Neural progenitor cell (in vitro differentiated cells): ENCODE data around the gene ERFL. TPM values are rescaled to one million over a fixed set of nuclear protein-coding genes. Genes with fewer than 3 reads are reported as not detected.

Experiments
- DNase-seq: peaks from one replicate; pipeline ENCODE4 v3.0.0-alpha.2; 2016; ENCODE audit warnings: low spot score
- H2AFZ ChIP-seq: fragments of 200-600 bp; sonication (generic); replicated peaks from 2 replicates; pipeline ENCODE4 v1.6.1; 2016; ENCODE audit warnings: antibody characterized with exemption
- H3F3A ChIP-seq: fragments of 200-600 bp; sonication (generic); 2 replicates; pipeline ENCODE4 v1.6.1; 2016; ENCODE audit warnings: antibody characterized with exemption, low read depth
- H3K27ac ChIP-seq: fragments of 200-600 bp; sonication (generic); 2 replicates; pipeline ENCODE4 v1.5.1; 2016; ENCODE audit warnings: mild to moderate bottlenecking
- H3K27me3 ChIP-seq: fragments of 200-600 bp; sonication (generic); 2 replicates; pipeline ENCODE4 v1.6.1; 2016; ENCODE audit warnings: mild to moderate bottlenecking, moderate library complexity
- H3K36me3 ChIP-seq: fragments of 200-600 bp; sonication (generic); 2 replicates; pipeline ENCODE4 v1.5.1; 2016
- H3K4me1 ChIP-seq: fragments of 200-600 bp; sonication (generic); 2 replicates; pipeline ENCODE4 v1.6.1; 2016; ENCODE audit warnings: mixed run types
- H3K4me2 ChIP-seq: fragments of 200-600 bp; sonication (generic); 2 replicates; pipeline ENCODE4 v1.6.1; 2016
- H3K4me3 ChIP-seq: fragments of 200-600 bp; sonication (generic); 2 replicates; pipeline ENCODE4 v1.5.1; 2016
- H3K79me2 ChIP-seq: fragments of 200-600 bp; sonication (generic); 2 replicates; pipeline ENCODE4 v1.6.1; 2016; ENCODE audit warnings: low read depth
- H3K9ac ChIP-seq: fragments of 200-600 bp; sonication (generic); 2 replicates; pipeline ENCODE4 v1.6.1; 2016
- H3K9me3 ChIP-seq: fragments of 200-600 bp; sonication (generic); 2 replicates; pipeline ENCODE4 v1.5.1; 2016; ENCODE audit warnings: low read depth
- H4K20me1 ChIP-seq: fragments of 200-600 bp; sonication (generic); 2 replicates; pipeline ENCODE4 v1.6.1; 2016; ENCODE audit warnings: low read depth
- H3K27ac Mint-ChIP-seq: 3 replicates; pipeline ENCODE4 v1.8.0; 2021; ENCODE audit warnings: mixed read lengths
- H3K27me3 Mint-ChIP-seq: 2 replicates; pipeline ENCODE4 v1.8.0; 2022; ENCODE audit warnings: low read depth, mild to moderate bottlenecking, inconsistent platforms, moderate library complexity, mixed read lengths; ENCODE audit not compliant: insufficient read depth
- H3K36me3 Mint-ChIP-seq: 3 replicates; pipeline ENCODE4 v1.8.0; 2021; ENCODE audit warnings: mixed read lengths
- H3K4me1 Mint-ChIP-seq: 3 replicates; pipeline ENCODE4 v1.8.0; 2021; ENCODE audit warnings: mixed read lengths
- H3K4me3 Mint-ChIP-seq: 3 replicates; pipeline ENCODE4 v1.8.0; 2021; ENCODE audit warnings: mild to moderate bottlenecking, moderate library complexity, mixed read lengths
- H3K9me3 Mint-ChIP-seq: 3 replicates; pipeline ENCODE4 v1.8.0; 2020; ENCODE audit warnings: mixed read lengths
- CTCF ChIP-seq: fragments of 200-600 bp; sonication (generic); IDR thresholded peaks from 2 replicates; pipeline ENCODE4 v1.5.1; 2017; ENCODE audit warnings: antibody characterized with exemption, mild to moderate bottlenecking
- EZH2 ChIP-seq: fragments of 200-600 bp; sonication (generic); IDR thresholded peaks from 2 replicates; pipeline ENCODE4 v1.6.1; 2017; ENCODE audit warnings: antibody characterized with exemption, mild to moderate bottlenecking, moderate library complexity
- EZH2phosphoT487 ChIP-seq: fragments of 200-600 bp; sonication (generic); IDR thresholded peaks from 2 replicates; pipeline ENCODE4 v1.6.1; 2017; ENCODE audit warnings: antibody characterized with exemption
- total RNA-seq: library from RNA; depleted of rRNA; stranded (reverse); fragments of >200 nt; gene quantifications from 2 replicates; pipeline ENCODE4 v1.2.3, GENCODE V29; 2015; ENCODE audit warnings: low replicate concordance

Gene ERFL
- total RNA-seq, 1 donor from 2014 or later, result 0.65 TPM

GRCh38 chr19:41895745-41896580 lies 32.3 kb downstream of the ERFL start:
- no peaks in the 10 kb centered on the region for H3K27me3 ChIP-seq
- H3K4me3 Mint-ChIP-seq, result no peak overlapping the region
- DNase-seq, result peak; percentile 22
- no peaks in the 10 kb centered on the region for H3F3A ChIP-seq
- H3K27me3 Mint-ChIP-seq, result peaks cover 4% of the 10 kb centered on the region
- H3K9ac ChIP-seq, result no peak overlapping the region
- no peaks in the 10 kb centered on the region for H4K20me1 ChIP-seq
- no peaks in the 10 kb centered on the region for H3K9me3 ChIP-seq
- H3K36me3 Mint-ChIP-seq, result peaks cover 5% of the 10 kb centered on the region
- no peak overlapping the region for H2AFZ ChIP-seq
- no peak overlapping the region for H3K27ac ChIP-seq
- no peaks in the 10 kb centered on the region for H3K9me3 Mint-ChIP-seq
- TF ChIP-seq EZH2, result no peak
- peak; percentile 39 for TF ChIP-seq CTCF
- H3K36me3 ChIP-seq, result no peaks in the 10 kb centered on the region
- H3K4me2 ChIP-seq, result no peak overlapping the region
- H3K4me3 ChIP-seq, result no peak overlapping the region
- H3K79me2 ChIP-seq, result no peaks in the 10 kb centered on the region
- no peaks in the 10 kb centered on the region for H3K4me1 ChIP-seq
- peak overlapping the region; percentile 5 for H3K27ac Mint-ChIP-seq
- no peaks in the 10 kb centered on the region for H3K4me1 Mint-ChIP-seq

- Mint-ChIP-seq H3K4me1 (no peaks in the 10 kb centered on the region), H3K27ac (no peak overlapping the region), H3K36me3 (peaks cover 5% of the 10 kb centered on the region), H3K27me3 (peaks cover 6% of the 10 kb centered on the region), H3K4me3 (no peak overlapping the region), H3K9me3 (no peaks in the 10 kb centered on the region)
- no peak for DNase-seq
- Histone ChIP-seq H3K4me3 (no peak overlapping the region), H2AFZ (no peak overlapping the region), H4K20me1 (no peaks in the 10 kb centered on the region), H3K27ac (peak overlapping the region; percentile 13), H3K36me3 (no peaks in the 10 kb centered on the region), H3K27me3 (no peaks in the 10 kb centered on the region), H3F3A (no peaks in the 10 kb centered on the region), H3K4me1 (no peaks in the 10 kb centered on the region), H3K9me3 (no peaks in the 10 kb centered on the region), H3K9ac (no peak overlapping the region), H3K79me2 (no peaks in the 10 kb centered on the region), H3K4me2 (no peak overlapping the region)
- TF ChIP-seq EZH2phosphoT487 (no peak), EZH2 (no peak), CTCF (no peak)
These were observed 33.9 kb downstream of the ERFL start for GRCh38 chr19:41894350-41894749.

- TF ChIP-seq EZH2 (no peak), CTCF (peak; percentile 22)
- H3K9me3 ChIP-seq, result no peaks in the 10 kb centered on the region
- H3K27ac ChIP-seq, result no peak overlapping the region
- Mint-ChIP-seq H3K27ac (no peak overlapping the region), H3K4me3 (no peak overlapping the region), H3K4me1 (no peaks in the 10 kb centered on the region), H3K36me3 (peaks cover 3% of the 10 kb centered on the region), H3K27me3 (peaks cover 7% of the 10 kb centered on the region), H3K9me3 (no peaks in the 10 kb centered on the region)
- H3K36me3 ChIP-seq, result no peaks in the 10 kb centered on the region
- no peaks in the 10 kb centered on the region for H3F3A ChIP-seq
- no peak overlapping the region for H3K9ac ChIP-seq
- H3K79me2 ChIP-seq, result no peaks in the 10 kb centered on the region
- H4K20me1 ChIP-seq, result no peaks in the 10 kb centered on the region
- no peak overlapping the region for H2AFZ ChIP-seq
- H3K4me2 ChIP-seq, result no peak overlapping the region
- no peaks in the 10 kb centered on the region for H3K27me3 ChIP-seq
- no peaks in the 10 kb centered on the region for H3K4me1 ChIP-seq
- peak; percentile 38 for DNase-seq
- no peak overlapping the region for H3K4me3 ChIP-seq
These were observed 34.4 kb downstream of the ERFL start for GRCh38 chr19:41893899-41894298.
